H9 (cell line): ENCODE results near the gene ROBO1. TPM values are rescaled to one million over a fixed set of nuclear protein-coding genes. Genes with fewer than 3 reads are reported as not detected.

Experiments
- DNase-seq: peaks from one replicate; pipeline ENCODE4 v3.0.0-alpha.2; 2017
- H2AFZ ChIP-seq: one replicate; pipeline ENCODE4 v1.6.1; 2013; ENCODE audit warnings: mild to moderate bottlenecking, low read length, control low read depth, moderate library complexity
- H2AK5ac ChIP-seq: 2 replicates; pipeline ENCODE4 v1.6.1; 2013; ENCODE audit warnings: low read length, control low read depth, mixed read lengths; ENCODE audit not compliant: insufficient read length
- H2BK120ac ChIP-seq: one replicate; pipeline ENCODE4 v1.6.1; 2013; ENCODE audit warnings: low read depth, mild to moderate bottlenecking, low read length, control low read depth, inconsistent platforms; ENCODE audit not compliant: poor library complexity, severe bottlenecking
- H2BK12ac ChIP-seq: 2 replicates; pipeline ENCODE4 v1.6.1; 2013; ENCODE audit warnings: low read length, control low read depth, mixed read lengths, low read depth; ENCODE audit not compliant: insufficient read length
- H2BK15ac ChIP-seq: 2 replicates; pipeline ENCODE4 v1.6.1; 2013; ENCODE audit warnings: low read depth, low read length, control low read depth
- H2BK20ac ChIP-seq: one replicate; pipeline ENCODE4 v1.6.1; 2013; ENCODE audit warnings: low read depth, mild to moderate bottlenecking, low read length, control low read depth, inconsistent platforms; ENCODE audit not compliant: poor library complexity, severe bottlenecking
- H2BK5ac ChIP-seq: 2 replicates; pipeline ENCODE4 v1.6.1; 2013; ENCODE audit warnings: low read length, control low read depth, mixed read lengths; ENCODE audit not compliant: insufficient read length
- H3K14ac ChIP-seq: 2 replicates; pipeline ENCODE4 v1.6.1; 2013; ENCODE audit warnings: low read length, control low read depth; ENCODE audit not compliant: insufficient read depth
- H3K18ac ChIP-seq: 2 replicates; pipeline ENCODE4 v1.6.1; 2013; ENCODE audit warnings: low read depth, mild to moderate bottlenecking, mixed read lengths, low read length, control low read depth; ENCODE audit not compliant: insufficient read length
- H3K23ac ChIP-seq: 2 replicates; pipeline ENCODE4 v1.6.1; 2013; ENCODE audit warnings: low read length, control low read depth, mixed read lengths, low read depth; ENCODE audit not compliant: insufficient read length
- H3K23me2 ChIP-seq: 2 replicates; pipeline ENCODE4 v1.6.1; 2013; ENCODE audit warnings: low read depth, mild to moderate bottlenecking, mixed read lengths, low read length, control low read depth; ENCODE audit not compliant: insufficient read length, poor library complexity, severe bottlenecking
- H3K27ac ChIP-seq: 2 replicates; pipeline ENCODE4 v1.5.1; 2013; ENCODE audit warnings: low read length, control low read depth, mixed read lengths, low read depth; ENCODE audit not compliant: insufficient read length
- H3K27me3 ChIP-seq: 2 replicates; pipeline ENCODE4 v1.6.1; 2013; ENCODE audit warnings: low read length, control low read depth, inconsistent platforms; ENCODE audit not compliant: insufficient read depth
- H3K4ac ChIP-seq: 2 replicates; pipeline ENCODE4 v1.6.1; 2013; ENCODE audit warnings: low read depth, mild to moderate bottlenecking, control low read depth, inconsistent platforms, low read length, moderate library complexity
- H3K4me1 ChIP-seq: 2 replicates; pipeline ENCODE4 v1.6.1; 2013; ENCODE audit warnings: low read length, control low read depth, inconsistent platforms; ENCODE audit not compliant: insufficient read depth
- H3K4me2 ChIP-seq: 2 replicates; pipeline ENCODE4 v1.6.1; 2013; ENCODE audit warnings: low read length, control low read depth, mixed read lengths; ENCODE audit not compliant: insufficient read length, insufficient read depth
- H3K56ac ChIP-seq: 2 replicates; pipeline ENCODE4 v1.6.1; 2013; ENCODE audit warnings: low read depth, mild to moderate bottlenecking, mixed read lengths, low read length, control low read depth; ENCODE audit not compliant: insufficient read length
- H3K79me1 ChIP-seq: 2 replicates; pipeline ENCODE4 v1.6.1; 2013; ENCODE audit warnings: low read depth, mild to moderate bottlenecking, moderate library complexity, low read length, control low read depth, inconsistent platforms; ENCODE audit not compliant: insufficient read depth, poor library complexity, severe bottlenecking
- H3K79me2 ChIP-seq: 2 replicates; pipeline ENCODE4 v1.6.1; 2013; ENCODE audit warnings: low read length, control low read depth, inconsistent platforms; ENCODE audit not compliant: insufficient read depth
- H3K9ac ChIP-seq: 2 replicates; pipeline ENCODE4 v1.6.1; 2013; ENCODE audit warnings: low read length, control low read depth, mixed read lengths; ENCODE audit not compliant: insufficient read length; ENCODE audit errors: extremely low read depth
- H3K9me3 ChIP-seq: one replicate; pipeline ENCODE4 v1.6.1; 2013; ENCODE audit warnings: low read depth, low read length, inconsistent platforms; ENCODE audit not compliant: control insufficient read depth
- H3T11ph ChIP-seq: one replicate; pipeline ENCODE4 v1.6.1; 2013; ENCODE audit warnings: mild to moderate bottlenecking, low read length, control low read depth, inconsistent platforms
- H4K20me1 ChIP-seq: one replicate; pipeline ENCODE4 v1.6.1; 2013; ENCODE audit not compliant: control insufficient read depth, insufficient read length, insufficient read depth
- H4K5ac ChIP-seq: 2 replicates; pipeline ENCODE4 v1.6.1; 2013; ENCODE audit warnings: low read depth, mild to moderate bottlenecking, mixed read lengths, low read length, control low read depth; ENCODE audit not compliant: insufficient read length
- H4K8ac ChIP-seq: replicated peaks from 2 replicates; pipeline ENCODE4 v1.6.1; 2013; ENCODE audit warnings: low read length, control low read depth, mixed read lengths, low read depth; ENCODE audit not compliant: insufficient read length
- H4K91ac ChIP-seq: 2 replicates; pipeline ENCODE4 v1.6.1; 2013; ENCODE audit warnings: low read depth, mild to moderate bottlenecking, moderate library complexity, mixed read lengths, low read length, control low read depth; ENCODE audit not compliant: insufficient read length
- H3K27ac Mint-ChIP-seq, 3 experiments: 2 replicates in 2 of 3; 3 replicates in 1 of 3; pipeline ENCODE4 v1.8.0; 2020 to 2021; ENCODE audit warnings: mixed read lengths in 3 of 3, mild to moderate bottlenecking in 1 of 3, moderate library complexity in 1 of 3
- H3K27me3 Mint-ChIP-seq: 2 replicates; pipeline ENCODE4 v1.8.0; 2021; ENCODE audit warnings: low read depth, mild to moderate bottlenecking, moderate library complexity, mixed read lengths
- H3K36me3 Mint-ChIP-seq, 3 experiments: 2 replicates in 2 of 3; 3 replicates in 1 of 3; pipeline ENCODE4 v1.8.0; 2020 to 2021; ENCODE audit warnings: low read depth in 3 of 3, mixed read lengths in 3 of 3; ENCODE audit not compliant: insufficient read depth in 1 of 3
- H3K4me1 Mint-ChIP-seq, 2 experiments: 2 replicates each; pipeline ENCODE4 v1.8.0; 2020; ENCODE audit warnings: mixed read lengths in 2 of 2
- H3K4me3 Mint-ChIP-seq, 2 experiments: 2 replicates in 1 of 2; 3 replicates in 1 of 2; pipeline ENCODE4 v1.8.0; 2020 to 2021; ENCODE audit warnings: mild to moderate bottlenecking in 2 of 2, mixed read lengths in 2 of 2, moderate library complexity in 1 of 2
- H3K9me3 Mint-ChIP-seq, 2 experiments: 2 replicates in 1 of 2; 3 replicates in 1 of 2; pipeline ENCODE4 v1.8.0; 2020; ENCODE audit warnings: mild to moderate bottlenecking in 2 of 2, mixed read lengths in 2 of 2, moderate library complexity in 1 of 2
- CTCF ChIP-seq: fragments of 200-600 bp; sonication (generic); conservative IDR thresholded peaks from 3 replicates; pipeline ENCODE4 v1.8.0; 2021; ENCODE audit warnings: antibody characterized with exemption, mild to moderate bottlenecking
- WGBS: extraction: QIAGEN DNeasy Blood & Tissue Kit; methylation state at CpG from one replicate; pipeline ENCODE4 v1.1.7; 2013; ENCODE audit warnings: missing lambda C conversion rate, low lambda C conversion rate, mixed read lengths; ENCODE audit not compliant: insufficient read length; ENCODE audit errors: extremely low coverage; 5-methylcytosine and 5-hydroxymethylcytosine counted together
- total RNA-seq: library from RNA; stranded (reverse); gene quantifications from 2 replicates; pipeline ENCODE4 v1.2.1, GENCODE V29; 2021

The ROBO1 gene
- total RNA-seq, 1 experiment from 2014 or later: 62.7 TPM

- Mint-ChIP-seq H3K4me1 (peaks cover 12% of the 10 kb centered on the region in 2 experiments), H3K9me3 (no peaks in the 10 kb centered on the region), H3K36me3 (no peaks in the 10 kb centered on the region), H3K27me3 (no peaks in the 10 kb centered on the region), H3K4me3 (no peak overlapping the region), H3K27ac (no peak overlapping the region)
- H3K56ac ChIP-seq: no peak overlapping the region
- H4K8ac ChIP-seq: no peak overlapping the region
- H3K23ac ChIP-seq: no peak overlapping the region
- H3K79me1 ChIP-seq: no peaks in the 10 kb centered on the region
- no peak overlapping the region for H4K5ac ChIP-seq
- no peak overlapping the region for H3K27ac ChIP-seq
- H2AFZ ChIP-seq: no peak overlapping the region
- no peak overlapping the region for H3K9ac ChIP-seq
- H3K79me2 ChIP-seq: no peaks in the 10 kb centered on the region
- no CpG with 5 or more reads among the region's 6 CpGs for WGBS
- H3K4ac ChIP-seq: no peak overlapping the region
- H3K23me2 ChIP-seq: no peaks in the 10 kb centered on the region
- no peak for TF ChIP-seq CTCF
- no peak overlapping the region for H2BK15ac ChIP-seq
- no peak overlapping the region for H2BK120ac ChIP-seq
- H3K18ac ChIP-seq: no peak overlapping the region
- H2AK5ac ChIP-seq: no peak overlapping the region
- no peak overlapping the region for H3K4me2 ChIP-seq
- no peak for DNase-seq
- no peaks in the 10 kb centered on the region for H3K27me3 ChIP-seq
- no peaks in the 10 kb centered on the region for H3K9me3 ChIP-seq
- no peaks in the 10 kb centered on the region for H4K20me1 ChIP-seq
- H2BK20ac ChIP-seq: no peak overlapping the region
- H3K4me1 ChIP-seq: no peaks in the 10 kb centered on the region
- H2BK12ac ChIP-seq: no peak overlapping the region
- no peak overlapping the region for H3K14ac ChIP-seq
- no peak overlapping the region for H4K91ac ChIP-seq
- H3T11ph ChIP-seq: no peak overlapping the region
- no peak overlapping the region for H2BK5ac ChIP-seq
Observed at GRCh38 chr3:79250746-79251145, 517.1 kb downstream of the ROBO1 start.
